ENCODE data around the gene IGSF23.
A peak's percentile ranks its signal among the peaks of the same experiment; 100 is the strongest.
"Not testable (repeated sequence)": the region's sequence is repeated elsewhere in the genome, so short reads cannot be mapped to it uniquely, and the experiment has no call there.

The IGSF23 gene

GRCh38 chr19:44668985-44669764 lies 55.8 kb downstream of the IGSF23 start:
- H2AFZ ChIP-seq (ENCODE audit: insufficient read depth, low read length, poor library complexity): no peak overlapping the region
- H3K9me3 ChIP-seq (ENCODE audit: insufficient read depth, low read depth, low read length): no peaks in the 10 kb centered on the region
- H3K4ac ChIP-seq (ENCODE audit: low read depth, low read length): no peak overlapping the region
- H3K4me2 ChIP-seq (ENCODE audit: low read length): no peak overlapping the region
- no peaks in the 10 kb centered on the region for H3K79me2 ChIP-seq (ENCODE audit: control insufficient read depth, insufficient read depth, low read length, poor library complexity)
- no peak overlapping the region for H2BK5ac ChIP-seq (ENCODE audit: low read depth, low read length, poor library complexity)
- H3K4me1 ChIP-seq (ENCODE audit: control insufficient read depth in 1 of 2, insufficient read depth in 2 of 2, low read length in 2 of 2): peaks cover 6 to 10% of the 10 kb centered on the region in 2 experiments
- no peak overlapping the region for H2BK12ac ChIP-seq (ENCODE audit: low read length)
- no peak overlapping the region for H3K4me3 ChIP-seq (ENCODE audit: low read depth, low read length)
- H4K91ac ChIP-seq (ENCODE audit: low read depth, low read length): no peak overlapping the region
- no peak overlapping the region for H2BK120ac ChIP-seq (ENCODE audit: insufficient read depth, low read length, poor library complexity)
- no peaks in the 10 kb centered on the region for H3K36me3 ChIP-seq (ENCODE audit: control insufficient read depth in 1 of 2, insufficient read depth in 2 of 2, low read length in 2 of 2)
- no peak overlapping the region for H3K9ac ChIP-seq (ENCODE audit: low read length)
- no CpG with 5 or more reads among the region's 2 CpGs for WGBS (ENCODE audit: extremely low coverage, insufficient coverage, insufficient read length)
- H3K23ac ChIP-seq (ENCODE audit: low read length): no peak overlapping the region
- H4K8ac ChIP-seq (ENCODE audit: low read depth, low read length): no peak overlapping the region
- H4K12ac ChIP-seq (ENCODE audit: low read depth, low read length): no peak overlapping the region
- H3K14ac ChIP-seq (ENCODE audit: low read length): no peak overlapping the region
- no peak for DNase-seq
- H3K27me3 ChIP-seq (ENCODE audit: insufficient read depth, low read length): no peaks in the 10 kb centered on the region
- no peak overlapping the region for H3K18ac ChIP-seq (ENCODE audit: low read length)
- no peak overlapping the region for H2AK5ac ChIP-seq (ENCODE audit: low read length)
- no peak overlapping the region for H3K27ac ChIP-seq (ENCODE audit: low read depth, low read length)
- no peaks in the 10 kb centered on the region for H3K79me1 ChIP-seq (ENCODE audit: low read length)

DNA sequence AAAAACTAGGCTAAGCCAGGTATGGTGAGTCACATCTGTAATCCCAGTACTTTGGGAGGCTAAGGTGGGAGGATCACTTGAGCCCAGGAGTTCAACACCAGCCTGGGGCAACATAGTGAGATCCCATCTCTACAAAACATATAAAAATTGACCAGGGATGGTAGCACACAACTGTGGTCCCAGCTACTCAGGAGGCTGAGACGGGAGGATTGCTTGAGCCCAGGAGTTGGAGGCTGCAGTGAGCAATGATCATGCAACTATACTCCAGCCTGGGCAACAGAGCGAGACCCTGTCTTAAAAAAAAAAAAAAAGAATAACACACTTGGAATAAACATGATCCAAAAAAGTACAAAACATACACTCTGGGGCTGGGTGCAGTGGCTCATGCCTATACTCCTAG lies 56.7 kb downstream of the IGSF23 start:
- H3K4me1 ChIP-seq (ENCODE audit: control insufficient read depth in 1 of 2, insufficient read depth in 2 of 2, low read length in 2 of 2): peaks cover 6 to 10% of the 10 kb centered on the region in 2 experiments
- H3K14ac ChIP-seq (ENCODE audit: low read length); H3K18ac ChIP-seq (ENCODE audit: low read length); H4K8ac ChIP-seq (ENCODE audit: low read depth, low read length); H2AFZ ChIP-seq (ENCODE audit: insufficient read depth, low read length, poor library complexity); H3K79me2 ChIP-seq (ENCODE audit: control insufficient read depth, insufficient read depth, low read length, poor library complexity); H2BK120ac ChIP-seq (ENCODE audit: insufficient read depth, low read length, poor library complexity); H3K9me3 ChIP-seq (ENCODE audit: insufficient read depth, low read depth, low read length); H3K27ac ChIP-seq (ENCODE audit: low read depth, low read length); H3K4me2 ChIP-seq (ENCODE audit: low read length); H3K4ac ChIP-seq (ENCODE audit: low read depth, low read length); H3K4me3 ChIP-seq (ENCODE audit: low read depth, low read length); H3K27me3 ChIP-seq (ENCODE audit: insufficient read depth, low read length); DNase-seq; H4K12ac ChIP-seq (ENCODE audit: low read depth, low read length); H2AK5ac ChIP-seq (ENCODE audit: low read length); H2BK5ac ChIP-seq (ENCODE audit: low read depth, low read length, poor library complexity); H3K79me1 ChIP-seq (ENCODE audit: low read length); H3K36me3 ChIP-seq (ENCODE audit: control insufficient read depth in 1 of 2, insufficient read depth in 2 of 2, low read length in 2 of 2); H2BK12ac ChIP-seq (ENCODE audit: low read length); H4K91ac ChIP-seq (ENCODE audit: low read depth, low read length); H3K23ac ChIP-seq (ENCODE audit: low read length); H3K9ac ChIP-seq (ENCODE audit: low read length): not testable (repeated sequence)
- no CpG with 5 or more reads among the region's 2 CpGs for WGBS (ENCODE audit: extremely low coverage, insufficient coverage, insufficient read length)

DNA sequence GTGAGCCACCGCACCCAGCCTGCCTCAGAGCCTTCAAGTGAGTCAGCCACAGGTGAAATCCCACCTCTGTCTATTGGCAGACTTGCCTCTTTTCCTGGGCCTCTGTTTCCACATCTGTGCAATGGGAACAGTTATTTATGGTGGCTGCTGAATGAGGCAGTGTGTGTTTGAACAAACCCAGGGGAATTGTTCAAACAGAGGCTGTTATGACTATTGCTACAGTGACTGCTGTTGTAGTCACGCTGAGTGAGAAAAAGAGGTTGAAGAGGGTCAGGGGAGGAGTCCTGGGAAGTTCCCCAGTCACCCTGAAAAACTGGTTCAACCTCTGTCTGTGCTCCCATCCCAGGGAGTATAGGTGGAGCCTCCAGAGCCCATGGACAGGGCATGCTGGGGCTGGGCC lies 58.0 kb downstream of the IGSF23 start, which contains the start of gene CEACAM19:
CEACAM19 (plus strand) TSS at position 83 of the 400 bp plus-strand sequence. CDS start 450 bp downstream, outside the sequence.
- Histone ChIP-seq H3K27ac (ENCODE audit: low read depth, low read length) (no peak within 1 kb of the TSS), H2BK5ac (ENCODE audit: low read depth, low read length, poor library complexity) (no peak within 1 kb of the TSS), H3K4ac (ENCODE audit: low read depth, low read length) (no peak within 1 kb of the TSS), H2BK120ac (ENCODE audit: insufficient read depth, low read length, poor library complexity) (no peak within 1 kb of the TSS), H3K4me3 (ENCODE audit: low read depth, low read length) (no peak within 1 kb of the TSS), H3K27me3 (ENCODE audit: insufficient read depth, low read length) (no peaks in the 10 kb centered on the region), H4K12ac (ENCODE audit: low read depth, low read length) (no peak within 1 kb of the TSS), H3K36me3 (ENCODE audit: control insufficient read depth in 1 of 2, insufficient read depth in 2 of 2, low read length in 2 of 2) (no peaks in the 10 kb centered on the region), H4K8ac (ENCODE audit: low read depth, low read length) (no peak within 1 kb of the TSS), H3K4me2 (ENCODE audit: low read length) (no peak within 1 kb of the TSS), H2BK12ac (ENCODE audit: low read length) (no peak within 1 kb of the TSS), H2AFZ (ENCODE audit: insufficient read depth, low read length, poor library complexity) (no peak within 1 kb of the TSS), H3K4me1 (ENCODE audit: control insufficient read depth in 1 of 2, insufficient read depth in 2 of 2, low read length in 2 of 2) (peaks cover 8 to 10% of the 10 kb centered on the region in 2 experiments), H2AK5ac (ENCODE audit: low read length) (no peak within 1 kb of the TSS), H3K9me3 (ENCODE audit: insufficient read depth, low read depth, low read length) (no peaks in the 10 kb centered on the region), H3K14ac (ENCODE audit: low read length) (no peak within 1 kb of the TSS), H3K23ac (ENCODE audit: low read length) (no peak within 1 kb of the TSS), H4K91ac (ENCODE audit: low read depth, low read length) (no peak within 1 kb of the TSS), H3K79me1 (ENCODE audit: low read length) (no peaks in the 10 kb centered on the region), H3K18ac (ENCODE audit: low read length) (no peak within 1 kb of the TSS), H3K9ac (ENCODE audit: low read length) (no peak within 1 kb of the TSS), H3K79me2 (ENCODE audit: control insufficient read depth, insufficient read depth, low read length, poor library complexity) (no peaks in the 10 kb centered on the region)
- WGBS (ENCODE audit: extremely low coverage, insufficient coverage, insufficient read length): no CpG with 5 or more reads among the region's 2 CpGs
- peak in 1 of 2 donors; percentile 62 for DNase-seq

- H3K27me3 ChIP-seq (ENCODE audit: insufficient read depth, low read length): no peaks in the 10 kb centered on the region
- no peak overlapping the region for H3K23ac ChIP-seq (ENCODE audit: low read length)
- peaks cover 4% of the 10 kb centered on the region for H3K79me1 ChIP-seq (ENCODE audit: low read length)
- H3K14ac ChIP-seq (ENCODE audit: low read length): no peak overlapping the region
- H3K27ac ChIP-seq (ENCODE audit: low read depth, low read length): no peak overlapping the region
- H4K12ac ChIP-seq (ENCODE audit: low read depth, low read length): no peak overlapping the region
- H2BK120ac ChIP-seq (ENCODE audit: insufficient read depth, low read length, poor library complexity): no peak overlapping the region
- no peak overlapping the region for H4K91ac ChIP-seq (ENCODE audit: low read depth, low read length)
- H3K4me2 ChIP-seq (ENCODE audit: low read length): no peak overlapping the region
- no peaks in the 10 kb centered on the region for H3K79me2 ChIP-seq (ENCODE audit: control insufficient read depth, insufficient read depth, low read length, poor library complexity)
- peaks cover 12% of the 10 kb centered on the region in 2 experiments for H3K4me1 ChIP-seq (ENCODE audit: control insufficient read depth in 1 of 2, insufficient read depth in 2 of 2, low read length in 2 of 2)
- H2AFZ ChIP-seq (ENCODE audit: insufficient read depth, low read length, poor library complexity): no peak overlapping the region
- H2AK5ac ChIP-seq (ENCODE audit: low read length): no peak overlapping the region
- no peak overlapping the region for H3K4me3 ChIP-seq (ENCODE audit: low read depth, low read length)
- H3K4ac ChIP-seq (ENCODE audit: low read depth, low read length): no peak overlapping the region
- H4K8ac ChIP-seq (ENCODE audit: low read depth, low read length): no peak overlapping the region
- no peak for DNase-seq
- H2BK12ac ChIP-seq (ENCODE audit: low read length): no peak overlapping the region
- no peak overlapping the region for H2BK5ac ChIP-seq (ENCODE audit: low read depth, low read length, poor library complexity)
- WGBS (ENCODE audit: extremely low coverage, insufficient coverage, insufficient read length): no CpG with 5 or more reads among the region's 1 CpG
- H3K36me3 ChIP-seq (ENCODE audit: control insufficient read depth in 1 of 2, insufficient read depth in 2 of 2, low read length in 2 of 2): no peaks in the 10 kb centered on the region
- no peaks in the 10 kb centered on the region for H3K9me3 ChIP-seq (ENCODE audit: insufficient read depth, low read depth, low read length)
- H3K9ac ChIP-seq (ENCODE audit: low read length): no peak overlapping the region
- no peak overlapping the region for H3K18ac ChIP-seq (ENCODE audit: low read length)
These were observed 58.9 kb downstream of the IGSF23 start for GRCh38 chr19:44672226-44672625.
